Stimulated activated CD4-positive, alpha-beta T cell treated with anti-CD3 and anti-CD28 coated beads, TNF-alpha, amount 100 ng/mL, for 4 hours (primary cell): ENCODE data around the gene PXMP4.
A peak's percentile ranks its signal among the peaks of the same experiment; 100 is the strongest.

Experiments used
- DNase-seq, 3 experiments: peaks; one replicate each; pipeline ENCODE4 v3.0.0-alpha.2; 2020; ENCODE audit warnings: low read depth in 3 of 3

PXMP4 gene

GRCh38 chr20:33732166-33732970 lies 12.3 kb upstream of the PXMP4 start:
- DNase-seq, result peak in 2 of 3 experiments; percentile 69 to 75

DNA sequence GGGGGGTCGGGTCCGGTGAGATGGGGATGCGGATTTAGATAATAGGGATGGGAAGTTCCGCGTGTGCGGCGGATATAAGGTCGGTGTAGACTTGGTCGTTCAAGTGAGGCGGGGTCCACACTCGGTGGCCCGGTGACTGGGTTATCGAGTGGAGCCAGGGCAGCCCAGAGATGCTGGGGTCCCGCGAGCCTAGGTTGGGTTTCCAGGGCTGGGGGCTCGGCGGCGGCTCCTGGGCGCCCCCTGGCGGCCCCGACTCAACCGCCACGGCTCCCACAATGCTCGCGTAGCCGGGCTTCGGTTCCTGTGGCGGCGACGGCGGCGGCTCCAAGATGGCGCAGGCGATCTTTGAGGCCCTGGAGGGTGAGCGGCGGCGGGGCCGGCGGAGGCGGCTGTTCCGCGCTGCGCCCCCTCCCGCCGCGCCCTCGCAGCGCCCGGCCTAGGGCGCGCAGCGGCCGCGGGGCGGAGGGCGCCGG lies 11.6 kb upstream of the PXMP4 start, which contains the start of gene ZNF341:
Gene ZNF341 (plus strand): TSS at position 304 of the 473 bp plus-strand sequence. CDS start 26 bp downstream, at position 330.
- peak; percentile 79 to 83 (median 81) for DNase-seq

- no peak for DNase-seq
Observed at GRCh38 chr20:33730946-33731692, 11.0 kb upstream of the PXMP4 start.

- no peak for DNase-seq
Observed at GRCh38 chr20:33729101-33729500, 9.0 kb upstream of the PXMP4 start.

- DNase-seq, result no peak
Observed at GRCh38 chr20:33728463-33728862, 8.4 kb upstream of the PXMP4 start.

DNA sequence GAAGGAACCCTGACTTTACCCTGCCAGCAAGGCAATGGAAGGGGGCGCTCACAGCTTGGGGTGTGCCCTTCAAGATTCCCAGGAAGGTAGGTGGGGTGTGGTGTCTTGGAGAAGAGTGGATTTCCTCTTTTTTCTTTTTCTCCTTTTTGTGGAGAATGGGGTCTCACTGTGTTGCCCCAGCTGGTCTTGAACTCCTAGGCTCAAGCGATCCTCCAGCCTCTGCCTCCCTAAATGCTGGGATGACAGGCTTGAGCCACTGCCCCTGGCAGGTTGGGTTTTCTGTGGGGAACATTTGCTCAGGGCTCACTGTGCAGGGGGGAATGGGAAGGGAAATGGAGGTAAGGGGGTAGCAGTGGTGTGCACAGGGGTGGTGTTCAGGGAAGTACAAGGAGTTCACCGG lies 7.7 kb upstream of the PXMP4 start:
- no peak for DNase-seq

DNA sequence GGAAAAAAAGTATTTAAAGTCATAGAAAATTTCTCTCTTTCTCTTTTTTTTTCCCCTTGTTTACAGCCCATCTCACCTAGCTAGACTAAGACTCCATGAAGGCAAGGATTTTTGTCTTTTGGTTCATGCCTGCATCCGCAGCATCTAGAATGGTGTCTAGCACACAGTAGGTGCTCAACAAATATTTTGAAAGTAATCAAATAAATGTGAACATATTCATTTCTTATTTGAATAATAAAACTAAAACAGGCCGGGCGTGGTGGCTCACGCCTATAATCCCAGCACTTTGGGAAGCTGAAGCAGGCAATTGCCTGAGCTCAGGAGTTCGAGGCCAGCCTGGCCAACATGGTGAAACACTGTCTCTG lies 7.0 kb upstream of the PXMP4 start:
- no peak for DNase-seq

GRCh38 chr20:33725607-33726264 lies 5.6 kb upstream of the PXMP4 start:
- no peak for DNase-seq

- no peak for DNase-seq
Observed at GRCh38 chr20:33724439-33725094, 4.5 kb upstream of the PXMP4 start.

DNA sequence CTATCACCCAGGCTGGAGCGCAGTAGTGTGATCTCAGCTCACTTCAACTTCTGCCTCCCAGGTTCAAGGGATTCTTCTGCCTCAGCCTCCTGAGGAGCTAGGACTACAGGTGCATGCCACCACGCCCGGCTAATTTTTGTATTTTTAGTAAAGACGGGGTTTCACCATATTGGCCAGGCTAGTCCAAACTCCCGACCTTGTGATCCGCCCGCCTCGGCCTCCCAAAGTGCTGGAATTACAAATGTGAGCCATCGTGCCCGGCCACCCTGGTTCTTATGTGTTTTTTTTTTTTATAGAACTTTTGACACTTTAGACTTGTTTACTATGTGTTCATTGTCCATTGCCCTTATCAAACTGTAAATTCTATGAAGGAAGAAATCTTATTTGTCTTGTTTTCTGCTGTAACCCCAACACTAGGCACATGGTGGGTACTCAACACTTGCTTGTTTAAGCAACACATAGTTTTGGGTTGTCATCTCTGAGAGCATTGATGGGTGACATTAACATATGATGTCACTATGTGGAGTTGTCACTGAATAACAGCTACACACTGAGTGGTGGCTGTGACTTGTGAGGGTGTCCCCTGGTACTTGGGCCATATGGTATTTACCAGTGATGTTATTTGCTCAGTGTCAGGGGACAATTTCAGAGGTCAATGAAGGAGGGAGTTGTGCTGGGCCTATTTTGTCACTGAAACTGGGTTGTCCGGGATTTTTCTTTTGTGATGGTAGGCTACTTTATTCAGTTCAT lies 1.5 kb upstream of the PXMP4 start:
- no peak for DNase-seq

DNA sequence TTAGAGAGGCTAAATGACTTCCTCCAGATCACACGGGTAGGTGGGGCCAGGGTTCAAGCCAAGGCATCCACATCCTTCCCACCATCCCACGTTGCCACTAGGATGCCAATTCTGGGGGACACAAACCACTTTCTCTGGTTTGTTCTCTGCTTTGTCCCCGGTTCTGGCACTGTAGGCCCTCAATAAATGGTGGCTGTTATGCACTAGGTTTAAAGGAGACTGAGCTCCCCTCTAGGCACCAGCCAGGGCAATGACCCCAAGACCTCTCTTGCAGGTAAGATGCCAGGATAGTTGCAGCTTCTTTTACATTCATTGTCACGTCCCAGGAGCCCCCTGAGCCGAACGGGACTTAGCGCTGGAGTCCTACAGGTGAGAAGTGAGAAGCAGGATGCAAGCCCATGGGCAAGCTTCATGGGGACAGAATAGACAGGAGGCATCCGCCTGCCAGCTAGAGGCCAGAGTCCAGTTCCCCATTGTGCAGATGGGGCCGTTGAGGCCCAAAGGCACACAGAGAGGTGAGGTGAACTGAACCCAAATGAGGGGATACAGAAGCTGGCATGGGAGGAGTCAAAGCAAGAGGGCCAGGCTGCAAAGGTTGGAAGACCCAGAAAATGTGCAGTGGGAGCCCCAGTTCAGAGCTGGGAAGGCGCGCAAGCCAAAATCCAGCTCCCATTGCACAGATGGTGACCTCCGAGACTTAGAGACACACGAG lies 677 bp downstream of the PXMP4 start:
- DNase-seq, result no peak

- DNase-seq, result no peak
Observed at GRCh38 chr20:33716498-33716897, 3.6 kb downstream of the PXMP4 start.

DNA sequence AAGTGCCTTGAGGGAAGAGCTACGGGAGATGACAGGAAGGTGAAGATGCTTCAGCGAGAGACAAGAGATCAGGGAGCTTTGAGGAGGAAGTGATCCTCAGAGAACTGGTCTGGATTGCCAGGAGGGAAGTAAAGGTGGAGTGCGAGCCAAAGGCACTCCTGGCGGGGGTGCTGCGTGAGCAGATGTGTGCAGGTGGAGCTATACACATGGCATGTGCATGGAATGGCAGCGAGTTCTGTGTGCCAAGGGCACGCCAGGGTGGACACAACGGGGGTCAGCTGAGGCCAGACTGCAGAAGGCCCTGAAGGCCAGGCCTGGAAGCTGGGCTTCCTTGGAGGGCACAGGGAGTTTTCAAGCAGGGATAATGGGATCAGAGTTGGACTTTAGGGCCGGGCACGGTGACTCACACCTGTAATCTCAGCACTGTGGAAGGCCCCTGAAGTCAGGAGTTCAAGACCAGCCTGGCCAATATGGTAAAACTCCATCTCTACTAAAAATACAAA lies 6.2 kb downstream of the PXMP4 start:
- no peak for DNase-seq

- DNase-seq, result no peak
Observed at GRCh38 chr20:33711446-33711738, 8.7 kb downstream of the PXMP4 start.

DNA sequence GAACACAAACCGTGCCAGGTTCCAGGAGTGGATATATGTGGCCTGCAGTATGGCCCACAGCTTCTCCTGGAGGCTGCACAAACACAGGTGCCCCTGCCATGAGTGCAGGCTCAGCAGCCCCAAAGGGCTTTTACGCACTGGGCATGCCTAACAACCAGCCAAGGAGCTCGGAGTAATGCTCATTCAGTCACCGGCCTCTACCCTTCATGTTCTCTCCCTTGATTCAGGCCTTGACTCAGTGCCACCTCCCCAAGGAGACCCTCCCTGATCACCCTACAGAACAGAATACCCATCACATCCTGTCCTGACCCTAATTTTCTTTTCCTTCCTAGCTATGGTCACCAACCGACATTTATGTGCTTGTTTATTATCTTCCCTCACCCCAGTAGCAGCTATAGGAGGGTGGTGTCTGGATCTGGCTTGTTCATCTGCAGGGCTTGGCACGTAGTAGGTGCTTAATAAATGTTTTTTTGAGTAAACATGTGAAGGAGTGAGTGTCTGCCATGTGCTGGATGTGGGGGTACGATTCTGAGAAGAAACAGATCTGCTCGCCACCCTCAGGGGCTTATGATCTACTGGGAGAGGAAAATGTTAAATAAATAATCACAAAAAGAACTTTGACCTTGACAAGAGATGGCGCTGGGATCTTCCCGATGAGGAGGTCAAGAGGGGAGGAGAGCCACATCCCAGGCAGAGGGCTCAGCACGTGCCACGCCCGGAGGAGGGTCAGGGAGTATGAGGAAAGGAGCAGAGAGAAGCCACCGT lies 9.2 kb downstream of the PXMP4 start:
- DNase-seq, result no peak

- no peak for DNase-seq
Observed at GRCh38 chr20:33709905-33710541, 10.1 kb downstream of the PXMP4 start.

GRCh38 chr20:33709398-33709797 lies 10.7 kb downstream of the PXMP4 start:
- no peak for DNase-seq

DNA sequence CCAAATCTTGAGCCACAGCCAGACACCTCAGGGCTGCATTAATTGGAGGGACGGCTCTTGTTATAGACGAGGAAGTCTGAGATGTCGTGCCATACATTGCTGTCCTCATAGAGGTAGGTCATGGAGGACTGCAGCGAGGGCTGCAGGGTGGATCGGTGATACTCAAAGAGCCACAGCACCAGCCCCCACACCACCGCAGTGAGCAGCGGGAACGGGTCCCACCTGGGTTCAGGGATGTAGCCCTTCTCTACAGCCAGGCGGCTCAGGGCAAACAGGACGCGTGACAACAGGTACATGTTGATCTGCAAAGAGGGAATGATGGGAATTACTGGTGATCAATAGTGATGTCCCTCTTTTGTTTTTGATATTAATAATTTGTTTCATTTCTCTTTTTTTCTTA lies 12.4 kb downstream of the PXMP4 start:
- DNase-seq, result no peak

DNA sequence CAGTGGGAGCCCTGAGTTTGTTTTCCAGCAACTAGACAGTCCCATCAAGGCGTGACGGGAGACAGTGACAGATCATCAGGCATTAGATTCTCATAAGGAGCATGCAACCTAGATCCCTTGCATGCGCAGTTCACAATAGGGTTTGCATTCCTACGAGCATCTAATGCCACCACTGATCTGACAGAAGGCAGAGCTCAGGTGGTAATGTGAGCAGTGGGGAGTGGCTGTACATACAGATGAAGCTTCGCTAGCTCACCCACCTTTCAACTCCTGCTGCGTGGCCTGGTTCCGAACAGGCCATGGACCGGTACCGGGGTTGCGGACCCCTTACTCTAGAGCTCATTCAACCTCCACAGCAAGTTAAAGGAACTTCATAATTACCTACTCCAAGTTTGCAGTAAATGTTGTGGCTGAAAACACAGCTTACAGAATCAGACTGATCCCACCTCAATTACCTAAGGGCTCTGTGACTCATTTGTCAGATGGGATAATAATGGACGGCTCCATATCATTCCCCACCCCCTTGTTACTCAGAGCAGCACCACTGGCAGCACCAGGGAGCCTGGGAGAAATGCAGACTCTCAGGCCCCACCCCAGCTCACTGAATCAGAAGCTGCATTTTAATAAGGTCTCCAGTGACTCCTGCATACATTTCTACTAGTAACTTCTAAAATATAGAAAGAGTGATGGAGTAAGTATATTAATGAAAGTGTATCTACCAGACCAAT lies 15.7 kb downstream of the PXMP4 start:
- no peak for DNase-seq
